ENCODE data around the gene GABRA4. TPM values are rescaled to one million over a fixed set of nuclear protein-coding genes. Genes with fewer than 3 reads are reported as not detected.

Gene GABRA4
- polyA plus RNA-seq (2011; rRNA removed): 1.9 and 3.1 TPM in 2 replicates
- polyA minus RNA-seq (2011; rRNA and poly(A)+ RNA removed): 3.6 and 3.7 TPM in 2 replicates

DNA sequence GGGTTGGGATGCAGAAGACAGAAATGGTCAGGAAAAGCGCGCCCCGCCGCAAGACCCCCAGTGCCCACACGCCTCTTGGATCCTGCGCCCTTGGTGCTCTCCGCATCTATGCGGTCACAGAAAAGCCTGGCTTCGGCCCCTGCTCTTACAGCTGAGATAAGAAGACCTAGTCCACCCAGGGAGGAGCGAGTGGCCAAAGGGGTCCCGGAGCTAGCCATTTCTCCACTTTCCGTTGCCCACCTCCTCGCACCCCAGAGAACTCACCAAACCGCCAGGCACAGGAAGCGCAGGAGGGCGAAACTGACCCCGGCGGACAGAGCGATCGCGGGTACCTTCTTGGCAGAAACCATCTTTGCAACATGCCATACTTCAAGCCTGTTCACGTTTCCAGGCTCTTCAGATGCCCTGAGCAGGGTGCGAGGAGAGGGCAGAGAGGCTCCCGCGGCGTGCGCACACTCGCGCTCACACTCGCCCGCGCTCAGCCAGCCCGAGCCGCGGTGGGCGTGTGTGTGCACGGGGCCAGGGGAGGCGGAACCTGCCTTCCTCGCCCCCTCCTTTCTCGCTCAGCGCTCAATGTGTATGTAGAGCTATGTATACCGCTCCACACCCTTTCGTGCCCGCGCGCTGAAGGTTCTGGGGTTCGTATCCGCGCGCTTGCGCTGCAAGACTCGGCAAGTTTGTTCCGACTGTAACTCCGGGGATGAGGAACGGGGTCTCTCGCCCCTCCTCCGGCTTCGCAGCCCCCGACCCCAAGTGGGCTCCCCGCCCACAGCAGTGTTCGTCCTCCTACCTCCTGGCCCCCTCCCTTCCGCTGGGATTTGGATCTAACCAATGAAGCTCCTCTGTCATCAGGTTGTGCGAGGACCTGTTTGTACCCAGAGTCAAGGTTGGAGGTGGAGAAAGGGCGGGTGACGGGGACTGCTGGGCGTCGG is at the start of gene GABRA4:
TSS of gene GABRA4 (minus strand) at position 507 of the 932 bp plus-strand sequence. CDS start at position 350, 157 bp downstream.
- Histone ChIP-seq H3K27ac (ENCODE audit: low read depth, low read length) (no peak within 1 kb of the TSS), H3K9me3 (ENCODE audit: control insufficient read depth, insufficient read depth, low read length) (no peaks in the 10 kb centered on the region; the same call in 1 of the 2 replicates), H3K4me3 (ENCODE audit: low read depth, low read length) (peak within 1 kb of the TSS; percentile 67), H3K27me3 (ENCODE audit: control insufficient read depth, insufficient read depth, low read length) (peaks cover 22% of the 10 kb centered on the region)
- DNase-seq (ENCODE audit: low read depth, low spot score): no peak
- no peak for TF ChIP-seq CTCF (IDR thresholded peaks at IDR 0.05; ENCODE audit: low read depth, low read length)
- ChIA-PET POLR2A (interaction anchor here (0.5 kb wide), 1 partner anchor 26 kb away, joined by 10 read pairs; no protein-coding TSS in a partner anchor), CTCF (interaction anchor here (0.6 to 0.8 kb wide), 3 partner anchors 32 to 340 kb away, joined by 3 to 8 read pairs (median 4); no protein-coding TSS in a partner anchor)

DNA sequence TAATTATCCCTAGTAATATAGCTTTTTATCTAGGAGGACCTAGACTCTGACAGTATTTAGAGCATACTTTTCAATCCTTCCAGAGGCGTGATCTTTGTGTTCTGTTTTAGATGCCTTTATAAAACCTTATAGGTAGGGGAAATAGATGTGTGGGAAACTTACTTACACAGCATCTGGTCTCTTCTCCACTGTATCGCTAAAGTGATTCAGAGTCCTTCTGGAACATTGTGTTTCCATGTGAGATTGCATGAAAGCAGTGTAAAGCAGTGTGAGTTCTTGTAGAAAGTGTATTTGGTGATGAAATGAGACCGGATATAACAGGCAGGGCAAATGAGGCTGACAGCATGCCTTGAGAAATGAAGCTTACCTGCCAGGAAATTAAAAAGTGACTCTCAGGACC is 47.4 kb upstream of the GABRA4 start:
- POLR2A ChIA-PET: no interaction called here
- CTCF ChIA-PET: interaction anchor here (1.3 to 2.2 kb wide), 4 partner anchors 8 to 342 kb away, joined by 3 to 8 read pairs (median 7); no protein-coding TSS in a partner anchor

DNA sequence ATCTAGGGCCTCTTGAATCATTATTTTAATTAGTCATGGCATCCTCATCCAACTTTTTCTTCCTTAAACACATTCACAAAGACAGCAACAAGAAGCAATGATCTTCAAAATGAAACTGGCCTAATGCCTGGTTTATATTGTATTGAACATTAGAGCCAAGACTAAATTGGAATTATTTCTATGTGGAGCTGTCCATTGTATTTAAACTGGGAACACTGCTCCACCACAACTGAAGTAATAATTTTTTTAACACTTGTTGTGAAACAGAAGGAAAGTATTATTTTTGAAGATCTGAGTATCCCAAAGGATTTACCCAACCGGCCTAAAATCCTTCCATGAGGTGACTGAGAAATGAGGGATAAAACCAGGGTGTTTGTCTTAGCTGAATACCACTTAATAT is 44.9 kb upstream of the GABRA4 start:
- Histone ChIP-seq H3K27ac (ENCODE audit: low read depth, low read length) (no peak overlapping the region), H3K27me3 (ENCODE audit: control insufficient read depth, insufficient read depth, low read length) (no peaks in the 10 kb centered on the region), H3K4me3 (ENCODE audit: low read depth, low read length) (no peak overlapping the region), H3K9me3 (ENCODE audit: control insufficient read depth, insufficient read depth, low read length) (no peaks in the 10 kb centered on the region)
- DNase-seq (ENCODE audit: low read depth, low spot score): no peak
- ChIA-PET CTCF (no interaction called here), POLR2A (no interaction called here)
- TF ChIP-seq CTCF (IDR thresholded peaks at IDR 0.05; ENCODE audit: low read depth, low read length): no peak

More for the DNA sequence above, 47.4 kb upstream of the GABRA4 start:
- no peak overlapping the region for H3K4me3 ChIP-seq (ENCODE audit: low read depth, low read length)
- H3K27me3 ChIP-seq (ENCODE audit: control insufficient read depth, insufficient read depth, low read length): no peaks in the 10 kb centered on the region
- H3K9me3 ChIP-seq (ENCODE audit: control insufficient read depth, insufficient read depth, low read length): no peaks in the 10 kb centered on the region
- no peak for DNase-seq (ENCODE audit: low read depth, low spot score)
- no peak overlapping the region for H3K27ac ChIP-seq (ENCODE audit: low read depth, low read length)
- TF ChIP-seq CTCF (IDR thresholded peaks at IDR 0.05; ENCODE audit: low read depth, low read length): no peak

DNA sequence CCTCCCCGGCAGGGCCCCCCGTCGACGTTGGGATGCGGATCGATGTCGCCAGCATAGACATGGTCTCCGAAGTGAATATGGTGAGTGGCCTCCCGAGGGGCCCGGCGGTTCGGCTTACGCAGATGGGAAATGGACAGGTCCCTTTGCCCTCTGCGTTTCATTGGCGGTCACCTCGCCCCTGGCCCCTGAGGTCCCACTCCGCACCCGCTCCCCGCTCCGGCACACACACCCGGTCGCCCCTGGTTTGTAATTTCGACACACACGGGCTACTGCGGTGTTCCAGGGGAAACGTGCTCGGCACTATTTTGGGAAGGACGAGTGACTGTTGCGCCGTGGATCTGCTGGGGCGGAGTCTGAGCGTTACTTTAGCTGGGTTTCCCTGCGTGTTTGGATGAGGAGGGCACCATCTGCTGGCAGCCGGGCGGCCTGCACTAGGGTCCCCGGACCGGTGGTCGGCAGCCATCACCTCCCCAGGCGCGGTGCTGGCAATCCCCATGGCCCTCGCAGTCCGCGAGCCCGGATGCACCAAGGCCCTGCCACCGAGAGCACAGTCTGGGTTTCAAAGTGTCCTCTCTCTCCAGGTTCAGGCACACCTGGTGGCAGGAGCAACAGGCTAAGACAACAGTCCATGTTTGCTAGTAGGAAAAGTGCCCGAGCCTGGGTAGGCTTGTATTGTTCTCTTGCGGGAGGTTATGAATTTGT is 39.2 kb upstream of the GABRA4 start:
- Histone ChIP-seq H3K9me3 (ENCODE audit: control insufficient read depth, insufficient read depth, low read length) (no peaks in the 10 kb centered on the region), H3K4me3 (ENCODE audit: low read depth, low read length) (peak overlapping the region; percentile 68), H3K27me3 (ENCODE audit: control insufficient read depth, insufficient read depth, low read length) (no peaks in the 10 kb centered on the region), H3K27ac (ENCODE audit: low read depth, low read length) (no peak overlapping the region)
- ChIA-PET POLR2A (no interaction called here), CTCF (interaction anchor here (0.6 to 3.1 kb wide), 12 partner anchors 9 to 188 kb away, joined by 3 to 34 read pairs (median 5); no protein-coding TSS in a partner anchor)
- peak; percentile 20 for DNase-seq (ENCODE audit: low read depth, low spot score)
- TF ChIP-seq CTCF (IDR thresholded peaks at IDR 0.05; ENCODE audit: low read depth, low read length): peak; percentile 84

Measured in AG04450 (cell line).